H1 (cell line): ENCODE results near the gene MED28. TPM values are rescaled to one million over a fixed set of nuclear protein-coding genes. Genes with fewer than 3 reads are reported as not detected.

Source experiments
- CTCF ChIA-PET: fragments of 300-600 bp; sonication (Branson Sonifier 250); formaldehyde crosslinking; loops from one replicate; lab custom pipeline; 2021; ENCODE audit not compliant: partially characterized antibody; lab: Charles Lee
- POLR2A ChIA-PET: fragments of 300-600 bp; sonication (Branson Sonifier 250); formaldehyde crosslinking; loops from one replicate; lab custom pipeline; 2021; ENCODE audit warnings: inconsistent platforms; ENCODE audit not compliant: partially characterized antibody; lab: Charles Lee
- DNase-seq, 2 experiments: peaks; one replicate each; pipeline versions ENCODE4 v3.0.0 to v3.0.0-alpha.2; 2010 to 2022; ENCODE audit warnings: low spot score in 2 of 2, low read depth in 1 of 2, mixed read lengths in 1 of 2
- FAIRE-seq: peaks from 2 replicates; lab custom pipeline; 2011; peaks lifted over from hg19 to GRCh38; lab: Jason Lieb, UNC
- H2AFZ ChIP-seq: 2 replicates; pipeline ENCODE4 v1.8.1; 2012; ENCODE audit warnings: low read length, inconsistent platforms
- H2AK5ac ChIP-seq: 2 replicates; pipeline ENCODE4 v1.6.1; 2013; ENCODE audit warnings: low read depth, low read length
- H2BK120ac ChIP-seq: replicated peaks from 2 replicates; pipeline ENCODE3; 2013; ENCODE audit warnings: low read depth, low read length, inconsistent platforms
- H2BK12ac ChIP-seq: 2 replicates; pipeline ENCODE4 v1.6.1; 2013; ENCODE audit warnings: low read depth, low read length
- H2BK15ac ChIP-seq: 2 replicates; pipeline ENCODE4 v1.6.1; 2013; ENCODE audit warnings: low read length
- H2BK20ac ChIP-seq: 2 replicates; pipeline ENCODE4 v1.6.1; 2013; ENCODE audit warnings: low read length
- H2BK5ac ChIP-seq: 2 replicates; pipeline ENCODE4 v1.6.1; 2013; ENCODE audit warnings: low read depth, low read length
- H3K14ac ChIP-seq: 2 replicates; pipeline ENCODE4 v1.6.1; 2013; ENCODE audit warnings: inconsistent platforms; ENCODE audit not compliant: insufficient read length
- H3K18ac ChIP-seq: 2 replicates; pipeline ENCODE4 v1.6.1; 2013; ENCODE audit warnings: low read length; ENCODE audit errors: extremely low read depth
- H3K23ac ChIP-seq: 2 replicates; pipeline ENCODE4 v1.6.1; 2013; ENCODE audit warnings: inconsistent platforms; ENCODE audit not compliant: insufficient read length
- H3K23me2 ChIP-seq: 2 replicates; pipeline ENCODE4 v1.6.1; 2013; ENCODE audit warnings: low read depth, low read length
- H3K27ac ChIP-seq: 2 replicates; pipeline ENCODE4 v1.6.1; 2011; ENCODE audit warnings: low read depth, low read length, inconsistent platforms
- H3K27me3 ChIP-seq, 4 experiments: replicated peaks in 1 of 4; 1 replicate in 1 of 4; 2 replicates in 3 of 4; pipeline versions ENCODE4 v1.6.1 to v1.8.1; 2011 to 2013; ENCODE audit warnings: low read length in 3 of 4, mild to moderate bottlenecking in 3 of 4, inconsistent platforms in 2 of 4, mixed read lengths in 2 of 4, moderate library complexity in 1 of 4; ENCODE audit not compliant: control insufficient read depth in 3 of 4, insufficient read depth in 3 of 4; ENCODE audit errors: extremely low read depth in 1 of 4
- H3K36me3 ChIP-seq, 4 experiments: 2 replicates each; pipeline versions ENCODE4 v1.6.1 to v1.8.1; 2011 to 2013; ENCODE audit warnings: mild to moderate bottlenecking in 4 of 4, low read length in 3 of 4, moderate library complexity in 2 of 4, control low read depth in 1 of 4, inconsistent platforms in 1 of 4; ENCODE audit not compliant: insufficient read depth in 4 of 4, control insufficient read depth in 2 of 4
- H3K4ac ChIP-seq: replicated peaks from 2 replicates; pipeline ENCODE3; 2013; ENCODE audit warnings: low read length, low read depth, mixed read lengths, inconsistent platforms; ENCODE audit not compliant: insufficient read length
- H3K4me1 ChIP-seq, 4 experiments: replicated peaks in 1 of 4; 1 replicate in 1 of 4; 2 replicates in 3 of 4; pipeline versions ENCODE4 v1.6.1 to v1.8.1; 2011 to 2013; ENCODE audit warnings: low read length in 3 of 4, inconsistent platforms in 2 of 4, mixed read lengths in 1 of 4; ENCODE audit not compliant: insufficient read depth in 4 of 4, control insufficient read depth in 3 of 4
- H3K4me2 ChIP-seq, 2 experiments: 2 replicates each; pipeline versions ENCODE4 v1.6.1 to v1.8.1; 2011 to 2013; ENCODE audit warnings: low read depth in 2 of 2, low read length in 2 of 2, control low read depth in 1 of 2, inconsistent platforms in 1 of 2, mild to moderate bottlenecking in 1 of 2; ENCODE audit not compliant: insufficient read depth in 1 of 2
- H3K4me3 ChIP-seq, 4 experiments: fragments of 200-600, 300-600 bp in 1 of 4; sonication (generic), shearing (Covaris generic), sonication (Bioruptor Twin) in 1 of 4; 2 replicates each; pipeline versions ENCODE4 v1.5.1 to v1.8.1; 2011 to 2016; ENCODE audit warnings: low read length in 4 of 4, low read depth in 3 of 4, control low read depth in 2 of 4, inconsistent platforms in 2 of 4, mild to moderate bottlenecking in 2 of 4, mixed read lengths in 1 of 4, moderate library complexity in 1 of 4; ENCODE audit not compliant: insufficient read depth in 2 of 4; ENCODE audit errors: extremely low read depth in 1 of 4
- H3K56ac ChIP-seq: replicated peaks from 2 replicates; pipeline ENCODE3; 2013; ENCODE audit warnings: low read depth, mild to moderate bottlenecking, mixed read lengths, low read length, inconsistent platforms; ENCODE audit not compliant: insufficient read length
- H3K79me1 ChIP-seq: 2 replicates; pipeline ENCODE4 v1.6.1; 2013; ENCODE audit warnings: low read depth, low read length, control low read depth
- H3K79me2 ChIP-seq, 2 experiments: 2 replicates each; pipeline versions ENCODE4 v1.6.1 to v1.8.1; 2012 to 2013; ENCODE audit warnings: low read length in 2 of 2, mild to moderate bottlenecking in 2 of 2, inconsistent platforms in 1 of 2; ENCODE audit not compliant: insufficient read depth in 2 of 2, control insufficient read depth in 1 of 2
- H3K9ac ChIP-seq, 4 experiments: replicated peaks in 1 of 4; 1 replicate in 1 of 4; 2 replicates in 3 of 4; pipeline versions ENCODE4 v1.6.1 to v1.8.1; 2011 to 2013; ENCODE audit warnings: low read depth in 3 of 4, low read length in 3 of 4, control low read depth in 2 of 4, mild to moderate bottlenecking in 2 of 4, moderate library complexity in 2 of 4, inconsistent platforms in 1 of 4; ENCODE audit errors: extremely low read depth in 1 of 4
- H3K9me3 ChIP-seq, 2 experiments: 2 replicates each; pipeline versions ENCODE4 v1.6.1 to v1.8.1; 2012 to 2013; ENCODE audit warnings: mild to moderate bottlenecking in 2 of 2, moderate library complexity in 2 of 2, control low read depth in 1 of 2, inconsistent platforms in 1 of 2, low read depth in 1 of 2, low read length in 1 of 2, mixed read lengths in 1 of 2; ENCODE audit not compliant: insufficient read depth in 2 of 2
- H4K20me1 ChIP-seq, 2 experiments: replicated peaks in 1 of 2; 2 replicates each; pipeline versions ENCODE3 to v1.8.1; 2011 to 2013; ENCODE audit warnings: inconsistent platforms in 2 of 2, low read length in 2 of 2, mild to moderate bottlenecking in 1 of 2; ENCODE audit not compliant: insufficient read depth in 2 of 2, control insufficient read depth in 1 of 2
- H4K5ac ChIP-seq: 2 replicates; pipeline ENCODE4 v1.6.1; 2013; ENCODE audit warnings: low read length, low read depth, mixed read lengths, inconsistent platforms; ENCODE audit not compliant: insufficient read length
- H4K8ac ChIP-seq: 2 replicates; pipeline ENCODE4 v1.8.0; 2013; ENCODE audit warnings: mild to moderate bottlenecking, moderate library complexity, low read length, inconsistent platforms; ENCODE audit not compliant: insufficient read depth; ENCODE audit errors: extremely low read depth
- H4K91ac ChIP-seq: replicated peaks from 2 replicates; pipeline ENCODE3; 2013; ENCODE audit warnings: low read length, mixed read lengths, inconsistent platforms; ENCODE audit not compliant: insufficient read length
- ASH2L ChIP-seq: fragments of 200-600, 300-600 bp; sonication (generic); IDR thresholded peaks from one replicate; pipeline ENCODE4 v1.7.1; 2017; ENCODE audit warnings: low read length
- ATF3 ChIP-seq: IDR thresholded peaks from 2 replicates; pipeline ENCODE4 v1.6.1; 2011; ENCODE audit warnings: low read depth, mild to moderate bottlenecking, low read length; ENCODE audit not compliant: insufficient read depth
- EGR1 ChIP-seq: IDR thresholded peaks from 2 replicates; pipeline ENCODE4 v1.6.1; 2011; ENCODE audit warnings: low read depth, low read length, borderline replicate concordance
- FOSL1 ChIP-seq: IDR thresholded peaks from 2 replicates; pipeline ENCODE4 v1.6.1; 2011; ENCODE audit warnings: mild to moderate bottlenecking, low read depth, low read length, moderate library complexity; ENCODE audit not compliant: insufficient read depth
- MAX ChIP-seq: IDR thresholded peaks from 2 replicates; pipeline ENCODE4 v1.6.1; 2012; ENCODE audit warnings: inconsistent platforms
- POLR2A ChIP-seq, 2 experiments: IDR thresholded peaks; 1 replicate in 1 of 2; 2 replicates in 1 of 2; pipeline ENCODE4 v1.6.1; 2011; ENCODE audit warnings: low read depth in 2 of 2, low read length in 2 of 2, mild to moderate bottlenecking in 2 of 2; ENCODE audit errors: control extremely low read depth in 1 of 2
- RXRA ChIP-seq: IDR thresholded peaks from 2 replicates; pipeline ENCODE4 v1.6.1; 2011; ENCODE audit warnings: low read depth, mild to moderate bottlenecking, low read length, moderate library complexity; ENCODE audit not compliant: insufficient read depth
- SIN3A ChIP-seq, 2 experiments: IDR thresholded peaks in 1 of 2; conservative IDR thresholded peaks in 1 of 2; 2 replicates each; pipeline ENCODE4 v1.6.1; 2011 to 2012; ENCODE audit warnings: low read length in 2 of 2, improper control_type of control experiment in 1 of 2, low read depth in 1 of 2, mild to moderate bottlenecking in 1 of 2
- TCF12 ChIP-seq: IDR thresholded peaks from 2 replicates; pipeline ENCODE4 v1.6.1; 2011; ENCODE audit warnings: low read depth, mild to moderate bottlenecking, low read length
- WGBS, 2 experiments: shearing (Covaris generic) in 1 of 2; methylation state at CpG; one replicate each; pipeline versions ENCODE4 v1.1.6 to v1.1.7; 2013 to 2015; ENCODE audit warnings: low lambda C conversion rate in 2 of 2, mixed read lengths in 2 of 2, inconsistent platforms in 1 of 2, low coverage in 1 of 2, missing lambda C conversion rate in 1 of 2; ENCODE audit not compliant: insufficient replicate concordance in 2 of 2, insufficient coverage in 1 of 2, insufficient read length in 1 of 2; ENCODE audit errors: extremely low coverage in 1 of 2, missing lambda C conversion rate in 1 of 2; 5-methylcytosine and 5-hydroxymethylcytosine counted together
- polyA plus RNA-seq, 7 experiments: library from polyadenylated mRNA; depleted of rRNA in 3 of 7; stranded (reverse) in 5 of 7; unstranded in 2 of 7; fragments of >200 nt in 5 of 7; fragments of 200-250 nt in 2 of 7; gene quantifications; 1 replicate in 5 of 7; 2 replicates in 1 of 7; 4 replicates in 1 of 7; pipeline versions ENCODE4 v1.2.1 to v1.2.3, GENCODE V29; 2011 to 2013; ENCODE audit warnings: missing spikeins in 2 of 7, mixed read lengths in 2 of 7
- total RNA-seq: library from RNA; stranded (reverse); fragmentation: NEBNext Ultra II Directional; extraction: Animal tissue kit (Norgen Biotek cat#: 25700); gene quantifications from 2 replicates; pipeline ENCODE4 v1.2.1, GENCODE V29; 2021
- TF ChIP-seq, protein P1 (sequence below): IDR thresholded peaks from 2 replicates; pipeline ENCODE4 v1.6.1; 2011; ENCODE audit warnings: low read length, improper control_type of control experiment

The MED28 gene
- total and polyA plus RNA-seq, 2 of the 8 experiments (the other 6 are each of a cell fraction or from before 2014, with no cell fraction given) = 24.0 to 87.1 TPM

GRCh38 chr4:17681281-17682221 is 67.1 kb downstream of the MED28 start:
- Histone ChIP-seq H2BK15ac (no peak overlapping the region), H3K9me3 (no peaks in the 10 kb centered on the region), H3K36me3 (no peaks in the 10 kb centered on the region), H4K5ac (no peak overlapping the region), H2BK120ac (no peak overlapping the region), H2BK12ac (no peak overlapping the region), H3K23me2 (no peaks in the 10 kb centered on the region), H2BK20ac (no peak overlapping the region), H3K18ac (no peak overlapping the region), H3K23ac (no peak overlapping the region), H3K4me1 (no peaks in the 10 kb centered on the region), H4K8ac (no peak overlapping the region), H3K4ac (no peak overlapping the region), H3K56ac (no peak overlapping the region), H2BK5ac (no peak overlapping the region), H3K4me2 (no peak overlapping the region), H3K14ac (no peak overlapping the region), H2AK5ac (no peak overlapping the region), H3K9ac (no peak overlapping the region), H2AFZ (no peak overlapping the region), H3K79me2 (no peaks in the 10 kb centered on the region), H3K79me1 (no peaks in the 10 kb centered on the region), H3K27me3 (no peaks in the 10 kb centered on the region), H4K20me1 (no peaks in the 10 kb centered on the region), H4K91ac (no peak overlapping the region), H3K27ac (no peak overlapping the region), H3K4me3 (no peak overlapping the region)
- 61% methylated on average over 7 of the region's 7 CpGs; no CpG with 5 or more reads in 1 of the 2 experiments for WGBS, 2 experiments
- ChIA-PET CTCF (interaction anchor here (1.2 to 1.4 kb wide), 2 partner anchors 11 to 27 kb away, joined by 3 read pairs; no protein-coding TSS in a partner anchor), POLR2A (no interaction called here)
- DNase-seq (no peak), FAIRE-seq (no peak)
- TF ChIP-seq POLR2A (IDR thresholded peaks at IDR 0.05; ENCODE audit: control extremely low read depth in 1 of 2, low read depth in 2 of 2, low read length in 2 of 2) (no peak), RXRA (no peak), ASH2L (no peak), MAX (no peak), FOSL1 (no peak), TCF12 (no peak), EGR1 (no peak), ATF3 (no peak), SIN3A (conservative IDR thresholded peaks at IDR 0.05 in 1 of 2, IDR thresholded peaks at IDR 0.05 in 1 of 2; ENCODE audit: low read depth in 1 of 2, low read length in 2 of 2) (no peak)
- TF ChIP-seq, protein P1, sequence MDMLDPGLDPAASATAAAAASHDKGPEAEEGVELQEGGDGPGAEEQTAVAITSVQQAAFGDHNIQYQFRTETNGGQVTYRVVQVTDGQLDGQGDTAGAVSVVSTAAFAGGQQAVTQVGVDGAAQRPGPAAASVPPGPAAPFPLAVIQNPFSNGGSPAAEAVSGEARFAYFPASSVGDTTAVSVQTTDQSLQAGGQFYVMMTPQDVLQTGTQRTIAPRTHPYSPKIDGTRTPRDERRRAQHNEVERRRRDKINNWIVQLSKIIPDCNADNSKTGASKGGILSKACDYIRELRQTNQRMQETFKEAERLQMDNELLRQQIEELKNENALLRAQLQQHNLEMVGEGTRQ = no peak
